ENCODE measurements around the gene PELI1.

Gene PELI1, protein sequence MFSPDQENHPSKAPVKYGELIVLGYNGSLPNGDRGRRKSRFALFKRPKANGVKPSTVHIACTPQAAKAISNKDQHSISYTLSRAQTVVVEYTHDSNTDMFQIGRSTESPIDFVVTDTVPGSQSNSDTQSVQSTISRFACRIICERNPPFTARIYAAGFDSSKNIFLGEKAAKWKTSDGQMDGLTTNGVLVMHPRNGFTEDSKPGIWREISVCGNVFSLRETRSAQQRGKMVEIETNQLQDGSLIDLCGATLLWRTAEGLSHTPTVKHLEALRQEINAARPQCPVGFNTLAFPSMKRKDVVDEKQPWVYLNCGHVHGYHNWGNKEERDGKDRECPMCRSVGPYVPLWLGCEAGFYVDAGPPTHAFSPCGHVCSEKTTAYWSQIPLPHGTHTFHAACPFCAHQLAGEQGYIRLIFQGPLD

GRCh38 chr2:64144057-64145013 lies at the start of gene PELI1:
Gene PELI1 (minus strand): TSS chr2:64144420. CDS start chr2:64108310, 36,110 bp downstream.
- DNase-seq: peak; percentile 98

DNA sequence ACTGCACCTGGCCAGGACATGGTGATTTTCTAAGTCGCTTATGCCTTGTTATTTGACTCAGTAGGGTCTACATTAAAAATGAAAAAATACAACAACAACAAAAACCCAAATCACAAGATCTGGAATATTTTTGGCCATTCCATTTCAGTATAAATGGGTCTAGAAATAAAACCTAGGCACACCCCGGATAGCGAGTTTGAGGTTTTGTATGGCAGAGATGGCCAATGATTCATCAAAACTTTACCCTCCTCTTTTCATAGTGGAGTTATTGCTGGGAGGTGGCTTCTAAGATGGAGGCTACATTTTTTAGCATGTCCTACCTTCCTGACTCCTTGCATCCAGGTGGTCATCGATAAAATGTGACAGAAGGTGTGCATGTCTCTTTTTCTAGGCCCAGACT lies 49.3 kb upstream of the PELI1 start:
- no peak for DNase-seq

DNA sequence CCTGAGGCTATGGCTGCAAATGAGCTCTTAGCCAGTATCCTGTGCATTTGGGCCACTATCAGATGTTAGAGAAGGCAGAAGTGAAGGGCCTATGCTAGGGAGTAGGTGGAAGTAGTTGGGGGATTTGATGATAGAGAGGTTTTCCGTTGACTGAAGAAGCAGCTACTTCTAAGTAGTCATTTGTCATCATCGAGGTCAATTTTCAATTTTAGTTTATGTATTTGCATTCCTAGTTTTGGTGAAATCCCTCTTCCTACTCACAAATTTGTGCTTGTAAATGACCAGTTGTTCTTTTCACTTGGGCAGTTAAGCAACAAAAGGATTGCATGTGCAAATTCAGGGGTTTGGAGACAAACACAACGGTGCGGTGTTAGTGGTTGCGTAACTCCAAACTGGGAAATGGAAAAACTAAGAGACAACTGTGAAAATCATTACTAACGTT lies 48.5 kb upstream of the PELI1 start:
- DNase-seq: no peak

DNA sequence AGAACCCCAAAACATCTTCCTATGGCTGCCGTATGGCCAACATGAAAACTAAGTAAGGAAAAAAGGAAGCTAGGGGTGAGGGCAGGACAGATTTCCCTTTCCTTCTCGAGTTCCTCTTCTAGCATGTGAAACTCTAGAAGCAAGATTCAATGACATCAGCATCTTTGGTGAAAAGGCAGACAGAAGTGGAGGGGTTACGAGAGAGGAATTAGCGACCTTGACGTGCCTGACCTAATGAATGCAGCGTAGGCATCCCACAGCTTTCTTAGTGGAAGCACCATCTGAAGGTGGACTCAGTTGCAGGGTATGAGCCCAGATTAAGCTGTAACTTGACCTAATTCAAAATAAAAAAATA lies 47.9 kb upstream of the PELI1 start:
- DNase-seq: no peak

GRCh38 chr2:64189586-64189985 lies 45.4 kb upstream of the PELI1 start:
- no peak for DNase-seq

- no peak for DNase-seq
Measured at GRCh38 chr2:64189167-64189566, 44.9 kb upstream of the PELI1 start.

GRCh38 chr2:64186699-64187605 lies 42.7 kb upstream of the PELI1 start:
- no peak for DNase-seq

DNA sequence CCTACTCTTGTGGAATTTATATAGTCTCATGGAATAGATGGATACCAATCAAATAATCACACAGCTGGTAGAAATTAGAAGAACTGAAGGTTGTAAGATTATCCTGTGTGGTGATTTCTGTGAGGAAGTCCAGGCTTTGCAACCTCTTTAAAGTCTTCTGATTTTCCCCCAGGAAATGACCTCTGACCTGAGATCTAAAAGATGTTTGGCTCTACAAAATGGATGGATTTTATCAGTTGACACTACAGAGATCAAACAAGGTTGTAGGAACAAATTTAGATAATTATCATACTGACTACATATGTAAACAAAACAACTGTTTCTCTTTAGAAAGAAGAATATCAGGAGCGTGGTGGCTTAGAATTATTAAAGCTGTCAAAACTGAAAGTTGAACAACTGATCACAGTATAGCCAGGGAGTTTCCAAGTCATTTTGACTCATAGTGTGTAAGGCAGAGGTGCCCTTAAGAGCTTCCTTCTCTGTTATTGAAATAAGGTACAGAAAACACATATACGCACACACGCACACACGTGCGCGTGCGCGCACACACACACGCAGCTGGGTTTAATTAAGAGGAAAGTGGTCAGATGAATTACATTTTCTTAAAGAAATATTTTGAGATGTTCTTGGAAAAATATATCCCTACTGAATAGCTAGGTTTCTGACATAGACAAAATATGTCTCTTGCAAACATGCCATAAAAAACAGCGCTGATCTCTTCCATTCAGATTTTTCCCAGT lies 35.5 kb upstream of the PELI1 start:
- peak; percentile 41 for DNase-seq

GRCh38 chr2:64177315-64177714 lies 33.1 kb upstream of the PELI1 start:
- no peak for DNase-seq

DNA sequence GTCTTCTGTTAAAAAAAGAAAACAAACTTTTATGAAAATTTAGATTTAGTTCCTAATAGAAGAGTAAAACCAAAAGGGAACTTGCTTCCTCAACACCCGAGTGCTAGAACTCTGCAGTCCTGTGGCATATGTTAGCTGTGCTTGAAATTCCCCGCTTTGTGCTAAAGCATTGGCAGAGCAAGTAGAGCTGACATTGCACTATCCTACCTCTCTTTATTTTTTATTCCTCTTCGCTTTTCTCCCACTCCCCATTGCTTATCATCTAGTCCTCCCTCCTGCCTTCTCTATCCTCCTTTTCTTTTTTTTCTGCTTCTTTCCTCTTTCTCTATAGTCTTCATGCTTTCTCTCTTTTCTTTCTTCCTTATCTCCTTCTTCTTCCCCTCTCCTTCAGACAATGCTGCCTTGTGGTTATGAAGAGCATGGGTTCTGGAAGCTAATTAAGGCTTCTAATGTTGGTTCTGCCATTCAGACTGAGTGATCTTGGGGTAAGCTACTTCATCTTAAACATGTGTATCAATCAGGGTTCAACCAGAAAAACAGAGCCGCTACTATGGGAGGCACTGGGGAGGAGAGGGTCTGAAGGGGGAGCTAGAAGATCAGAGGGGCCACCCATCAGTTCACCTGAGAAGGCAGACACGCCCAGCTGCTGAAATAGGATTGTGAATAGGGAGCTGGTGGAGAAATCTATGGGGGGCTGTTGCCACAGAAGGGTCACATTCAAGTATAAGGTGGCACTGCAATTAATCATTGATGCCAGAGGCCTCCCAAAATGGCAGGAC lies 31.4 kb upstream of the PELI1 start:
- DNase-seq: no peak

DNA sequence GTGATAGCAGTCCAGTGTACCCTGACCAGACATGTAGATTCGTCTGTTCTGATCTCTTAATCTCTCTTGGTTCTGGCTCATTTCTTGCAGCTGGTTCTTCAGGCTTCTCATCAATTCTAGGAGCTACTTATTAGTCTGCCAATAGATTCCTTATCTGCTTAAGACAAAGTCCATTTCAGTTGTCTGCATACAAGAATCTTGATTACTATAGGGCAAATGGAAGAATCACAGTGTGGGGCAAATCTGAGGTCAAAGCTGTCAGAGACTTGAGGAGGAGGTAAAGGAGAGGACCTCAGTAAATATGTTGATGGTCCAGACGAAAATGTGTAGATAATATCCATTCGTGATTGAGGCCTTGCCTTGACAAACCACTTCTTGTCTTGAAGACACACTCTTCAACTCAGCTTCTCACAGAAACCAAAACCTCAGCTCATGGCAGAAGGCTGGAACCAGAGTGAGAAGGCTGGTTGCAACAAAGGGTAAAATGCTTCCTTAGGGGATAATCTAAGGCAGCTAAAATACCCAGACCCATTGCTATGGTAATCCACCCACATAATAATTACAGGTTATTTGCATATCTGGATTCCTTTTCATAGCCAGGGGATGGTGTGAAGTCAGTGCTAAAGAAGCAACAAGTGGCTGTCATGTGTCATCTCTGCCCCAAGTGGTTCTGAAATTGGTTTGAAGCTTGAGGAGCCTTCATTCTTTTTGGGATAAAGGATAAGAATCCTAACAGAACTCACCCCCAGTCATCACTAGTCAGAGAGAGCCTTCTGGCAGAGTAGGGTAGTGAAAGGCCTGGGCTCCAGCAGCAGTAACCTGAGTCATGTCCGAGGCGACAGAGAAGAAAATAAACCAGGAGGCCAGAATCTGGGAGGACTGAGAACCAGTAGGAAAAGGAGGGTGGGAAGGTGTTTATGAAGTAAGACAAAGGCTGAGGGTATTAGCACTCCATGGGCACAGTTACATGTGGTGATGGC lies 29.2 kb upstream of the PELI1 start:
- no peak for DNase-seq

- DNase-seq: no peak
Measured at GRCh38 chr2:64168756-64169155, 24.5 kb upstream of the PELI1 start.

DNA sequence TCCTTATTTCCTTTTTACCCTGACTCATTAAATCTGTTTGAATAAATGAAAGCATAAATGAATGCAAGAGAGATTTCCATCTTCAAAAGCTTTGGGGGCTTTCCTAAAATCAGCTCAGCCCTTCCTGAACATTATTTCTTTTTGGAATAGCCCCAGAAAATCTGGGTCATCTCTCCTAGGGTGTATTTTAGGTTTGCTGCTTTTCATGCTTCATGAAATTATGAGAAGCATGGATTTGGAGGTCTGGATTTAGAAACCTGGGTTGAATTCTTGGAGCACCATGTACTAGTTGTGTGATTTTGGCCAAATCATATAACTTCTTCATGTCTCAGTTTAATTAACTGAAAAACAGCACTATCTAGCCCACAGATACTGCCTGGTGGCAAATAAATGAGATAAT lies 24.0 kb upstream of the PELI1 start:
- no peak for DNase-seq

DNA sequence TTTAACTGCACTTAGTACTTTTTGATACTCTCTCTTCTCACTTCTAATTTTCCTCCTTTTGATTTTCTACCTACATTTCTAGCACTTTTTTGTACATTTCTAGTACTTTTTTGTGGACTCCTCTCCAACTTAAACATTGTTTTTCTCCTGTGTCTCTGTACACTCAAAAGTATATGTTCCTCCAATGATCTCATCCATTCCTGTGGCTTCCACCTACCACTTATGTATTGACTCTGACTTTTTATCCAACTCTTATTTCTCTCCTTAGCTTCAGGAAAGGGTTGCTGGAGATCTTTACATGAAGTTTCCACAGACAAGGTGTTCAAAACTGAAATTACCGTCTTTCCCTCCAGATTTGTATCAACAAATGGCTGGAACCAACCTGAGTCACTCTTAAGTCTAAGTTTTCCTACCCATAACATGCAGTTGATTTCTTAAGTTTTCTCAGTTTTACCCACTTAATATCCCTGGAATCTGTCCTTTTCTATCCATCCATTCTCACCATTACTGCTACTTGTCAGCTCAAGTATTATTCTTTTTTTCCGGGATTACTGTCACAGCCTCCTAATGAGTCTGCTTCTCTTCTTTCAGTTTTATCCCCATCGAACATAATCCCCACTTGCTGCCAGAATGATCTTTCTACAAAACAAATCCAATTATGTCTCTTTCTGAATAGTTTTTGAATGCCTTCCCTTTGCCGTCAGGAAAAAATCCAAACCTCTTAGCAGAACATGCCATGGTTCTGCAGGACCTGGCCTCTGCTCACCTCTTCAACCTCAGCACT lies 22.6 kb upstream of the PELI1 start:
- DNase-seq: peak; percentile 17

DNA sequence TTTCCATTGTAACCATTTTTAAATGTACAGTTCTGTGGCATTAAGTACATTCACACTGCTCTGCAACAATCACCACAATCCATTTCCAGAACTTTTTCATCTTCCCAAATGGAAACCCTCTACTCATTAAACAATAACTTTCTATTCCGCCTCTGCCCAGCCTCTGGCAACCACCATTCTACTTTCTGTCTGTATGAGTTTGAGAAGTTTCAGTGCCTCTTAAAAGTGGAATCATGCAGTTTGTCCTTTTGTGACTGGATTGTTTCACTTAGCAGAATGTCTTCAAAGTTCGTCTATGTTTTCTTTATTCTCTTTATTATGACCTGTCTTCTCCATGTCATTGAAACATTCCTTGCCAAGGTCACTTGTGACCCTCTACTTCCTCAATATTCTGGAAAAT lies 22.0 kb upstream of the PELI1 start:
- no peak for DNase-seq

DNA sequence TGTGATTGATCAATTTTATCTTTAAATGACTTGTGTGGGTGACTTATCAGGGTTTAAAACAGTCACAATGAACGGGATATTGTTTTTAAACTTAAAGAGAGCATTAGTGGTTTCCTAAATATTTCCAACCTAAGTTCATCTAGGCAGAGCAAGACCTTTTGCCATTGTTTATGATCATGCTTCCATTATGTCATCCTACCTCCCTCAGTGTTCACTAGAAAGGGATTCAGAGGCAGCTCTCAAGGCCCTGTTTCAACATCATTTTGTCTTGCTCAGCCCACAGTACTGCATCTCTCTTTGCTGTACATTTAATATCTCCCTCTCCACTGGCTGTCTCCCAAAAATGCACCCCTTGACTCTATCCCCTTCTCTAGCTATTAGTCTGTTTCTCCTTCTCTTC lies 21.5 kb upstream of the PELI1 start:
- no peak for DNase-seq

- DNase-seq: no peak
Measured at GRCh38 chr2:64164629-64165028, 20.4 kb upstream of the PELI1 start.

DNA sequence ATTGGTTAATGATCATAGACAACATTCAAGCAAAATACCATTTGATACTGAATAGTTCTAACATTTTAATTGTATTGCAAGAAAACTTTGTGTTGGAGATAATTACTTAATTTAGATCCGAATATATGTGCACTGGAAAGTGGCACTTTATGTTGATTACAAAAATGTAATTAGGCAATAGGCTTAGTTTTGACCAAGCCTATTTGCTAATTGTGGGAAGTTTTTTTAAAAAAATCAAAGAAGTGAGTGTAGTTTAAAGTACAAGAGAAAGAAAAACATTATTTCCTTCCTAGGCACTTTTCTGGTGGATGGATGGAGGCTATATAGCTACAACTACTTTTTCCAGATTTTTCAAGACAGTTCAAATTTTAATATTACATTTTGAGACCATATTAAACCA lies 18.3 kb upstream of the PELI1 start:
- DNase-seq: no peak

- DNase-seq: no peak
Measured at GRCh38 chr2:64157792-64158191, 13.6 kb upstream of the PELI1 start.
